Measurements from ENCODE around the gene KIF6.

DNA sequence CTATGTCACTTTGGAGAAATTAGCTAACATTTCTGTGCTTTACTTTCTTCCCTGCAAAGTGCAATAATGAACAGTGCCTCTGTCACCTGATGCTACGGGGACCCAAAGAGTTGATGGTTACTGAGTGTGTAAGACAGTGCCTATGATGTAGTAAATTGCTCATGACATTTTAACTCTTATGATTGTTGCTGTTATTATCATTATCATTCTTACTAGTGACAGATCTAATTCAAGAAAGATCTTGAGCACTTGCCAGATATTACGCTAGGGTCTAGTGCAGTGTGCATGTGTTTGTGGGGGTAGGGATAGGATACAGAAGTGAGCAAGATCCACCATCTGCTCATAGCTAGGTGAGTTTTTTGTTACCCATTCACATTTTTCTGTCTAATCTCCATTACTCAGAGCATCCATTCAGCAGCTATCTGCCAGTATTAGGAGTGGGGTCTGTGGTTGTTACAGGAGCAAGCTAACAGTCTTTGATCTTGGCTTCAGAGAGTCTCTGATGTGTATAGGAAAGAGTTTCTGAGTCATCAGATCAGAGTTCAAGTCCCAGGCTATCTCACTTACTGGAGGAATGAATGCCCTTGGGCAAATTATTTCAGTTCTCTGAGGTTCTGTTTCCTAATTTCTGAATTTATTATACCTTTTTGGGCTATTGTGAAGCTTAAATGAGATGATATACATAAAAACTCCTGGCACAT, 33.8 kb upstream of the KIF6 start:
- TF ChIP-seq CTCF (IDR thresholded peaks at IDR 0.05; ENCODE audit: insufficient read depth, low read length, poor library complexity, severe bottlenecking), result no peak
- no peak for TF ChIP-seq EZH2phosphoT487 (conservative IDR thresholded peaks at IDR 0.05; ENCODE audit: low read length)
